Stimulated activated naive CD8-positive, alpha-beta T cell treated with anti-CD3 and anti-CD28 coated beads, Interleukin-15, Interleukin-2, amounts not matched to agents 100 U/mL and 50 U/mL, for 24 hours (primary cell): ENCODE data around the gene SORCS2.
"Not testable (repeated sequence)": the region's sequence is repeated elsewhere in the genome, so short reads cannot be mapped to it uniquely, and the experiment has no call there.

Source experiments
- ATAC-seq: fragments of 150-1000 bp; cut with Tn5 transposase; one replicate; pipeline ENCODE4 v1.10.0; 2021
- DNase-seq: peaks from one replicate; pipeline ENCODE4 v3.0.0; 2021

The SORCS2 gene

GRCh38 chr4:7587433-7588405 is 395.4 kb downstream of the SORCS2 start:
- DNase-seq (no peak), ATAC-seq (no peak)

DNA sequence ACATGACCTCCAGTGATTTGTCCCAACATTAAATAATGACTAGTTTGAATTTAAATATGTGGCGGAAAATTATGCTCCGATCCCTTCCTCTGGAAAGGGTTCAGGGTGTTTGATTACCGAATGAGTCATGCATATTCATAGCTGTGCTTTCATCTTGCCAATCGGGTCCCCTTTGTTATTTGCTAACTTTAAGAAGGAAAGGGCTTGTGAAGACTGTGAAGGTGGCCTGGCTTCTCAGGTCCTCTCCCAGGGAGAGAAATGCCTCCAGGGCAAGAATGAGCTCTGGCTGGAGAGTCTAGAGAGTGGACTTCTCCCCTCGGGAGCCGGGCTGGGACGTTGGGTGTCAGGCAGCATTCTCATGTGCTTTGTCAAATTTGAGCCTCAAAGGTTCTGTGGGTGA is 397.9 kb downstream of the SORCS2 start:
- DNase-seq (no peak), ATAC-seq (no peak)

DNA sequence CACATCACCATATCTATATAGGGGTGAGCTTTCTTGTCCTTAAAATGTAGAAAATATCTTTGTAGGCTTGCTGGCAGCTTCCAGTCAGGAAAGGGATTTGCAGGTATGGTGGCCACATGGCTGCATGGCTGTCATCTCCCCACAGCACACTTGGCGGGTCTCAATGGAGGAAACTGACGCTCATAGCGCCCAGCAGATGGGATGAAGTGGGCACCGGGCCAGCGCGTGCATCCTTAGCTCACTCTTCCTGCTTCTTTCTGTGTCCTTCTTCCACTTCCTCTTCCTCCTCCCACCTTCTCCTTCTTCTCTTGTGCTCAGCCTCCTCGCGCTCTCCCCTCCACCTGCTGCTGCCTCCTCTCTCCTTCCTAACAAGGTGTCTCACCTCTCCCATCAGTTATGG is 398.6 kb downstream of the SORCS2 start:
- ATAC-seq (no peak), DNase-seq (no peak)

- ATAC-seq (no peak), DNase-seq (no peak)
These were observed 399.2 kb downstream of the SORCS2 start for GRCh38 chr4:7591409-7592053.

DNA sequence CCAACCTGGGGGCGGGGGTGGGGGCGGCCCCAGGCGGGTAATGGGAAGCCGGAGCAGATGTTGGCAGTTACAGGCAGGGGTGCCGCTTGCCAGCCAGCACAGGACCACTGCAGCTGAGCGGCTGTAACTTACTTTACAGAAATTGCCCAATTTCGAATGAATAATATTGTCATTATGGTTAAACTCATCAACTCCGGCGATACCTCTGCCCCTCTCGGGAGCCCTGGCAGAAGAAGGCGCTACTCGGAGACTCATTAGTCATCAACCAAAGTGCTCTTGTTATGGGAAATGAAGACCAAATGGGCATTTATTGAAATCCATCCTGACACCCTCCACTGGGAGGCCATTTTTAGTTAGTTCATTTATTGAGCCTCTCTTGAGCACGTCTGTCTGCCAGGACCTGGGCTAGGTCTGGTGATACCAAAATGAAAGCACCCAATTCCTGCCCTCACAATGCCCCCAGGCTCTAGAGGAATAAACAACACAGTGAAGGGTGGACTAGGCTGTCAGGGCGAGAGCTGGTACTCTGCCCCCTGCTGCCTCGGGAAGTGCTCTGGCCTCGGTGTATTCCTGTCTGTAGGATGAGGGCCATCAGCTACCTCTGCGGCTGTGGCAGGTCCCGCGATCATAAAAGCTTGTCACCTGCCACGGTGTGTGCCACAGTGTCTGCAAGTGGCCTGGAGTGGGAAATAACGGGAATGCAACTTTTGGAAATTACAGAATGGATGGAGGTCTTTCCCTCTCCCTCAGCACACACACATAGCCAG is 401.5 kb downstream of the SORCS2 start:
- DNase-seq (no peak), ATAC-seq (no peak)

DNA sequence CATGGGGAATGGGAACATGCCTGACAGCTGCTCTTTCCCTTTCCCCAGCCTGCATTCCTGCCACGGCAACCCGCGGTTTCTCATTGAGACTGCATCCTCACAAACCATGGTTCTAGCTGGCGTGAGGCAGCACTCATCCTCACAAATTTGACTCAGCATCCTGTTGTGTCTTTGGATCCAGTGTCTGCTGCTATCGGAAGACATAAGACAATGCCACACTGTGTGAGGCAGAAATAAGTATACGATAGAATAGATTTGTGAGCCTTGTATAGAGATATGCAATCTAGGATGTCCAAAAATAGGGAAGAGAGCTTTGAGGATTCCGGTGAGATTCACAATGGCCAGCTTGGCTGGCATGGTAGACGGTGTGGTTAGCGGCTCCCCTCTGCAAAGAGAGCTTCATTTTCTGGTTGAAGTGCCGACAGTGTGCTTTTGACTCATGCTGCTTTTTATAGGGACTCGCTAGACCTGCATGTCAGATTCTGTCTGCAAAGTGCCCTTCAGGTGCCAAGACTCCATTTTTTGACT is 403.7 kb downstream of the SORCS2 start:
- DNase-seq (no peak), ATAC-seq (no peak)

GRCh38 chr4:7596918-7597606 is 404.7 kb downstream of the SORCS2 start:
- ATAC-seq (no peak), DNase-seq (no peak)

DNA sequence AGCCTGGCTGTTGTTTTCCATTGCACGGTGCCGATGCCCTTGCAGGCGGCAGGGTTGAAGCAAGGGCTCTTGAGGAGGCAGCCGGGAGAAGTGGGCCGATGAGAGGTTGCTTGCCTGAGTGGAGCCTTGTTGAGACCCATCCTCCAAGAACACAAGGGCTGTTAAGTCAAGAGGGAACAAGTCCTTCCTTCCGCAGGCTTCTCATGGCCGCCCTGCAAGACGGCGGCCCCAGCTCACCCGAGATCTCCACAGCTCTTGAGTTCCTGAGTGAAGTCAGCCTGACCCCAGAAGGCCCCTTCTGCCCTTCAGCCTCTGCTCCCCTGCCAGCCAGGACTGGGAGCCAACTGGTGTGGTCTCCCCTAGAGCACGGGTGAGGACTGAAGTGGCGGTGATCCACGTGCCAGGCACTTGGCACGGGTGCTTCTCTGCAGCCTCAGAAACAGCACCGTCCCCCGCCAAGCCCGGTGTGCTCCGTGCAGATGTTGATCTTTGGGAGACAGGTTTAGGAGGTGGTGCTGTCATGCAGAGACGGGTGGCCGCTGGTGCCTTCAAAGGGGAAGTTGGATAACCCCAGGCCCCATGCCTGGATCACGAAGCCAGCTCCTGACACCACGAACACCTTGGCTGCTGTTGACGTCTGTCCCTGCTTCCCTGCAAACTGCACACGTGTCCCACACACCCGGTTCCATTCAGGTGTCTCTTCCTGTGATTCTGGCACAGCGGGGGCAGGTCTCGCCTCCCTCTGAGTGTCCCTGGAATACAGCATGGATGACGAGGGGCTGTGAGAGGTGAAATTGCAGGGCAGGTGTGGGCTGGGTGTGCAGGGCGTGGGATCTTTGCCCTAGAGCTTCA is 406.8 kb downstream of the SORCS2 start:
- no peak for ATAC-seq
- DNase-seq, result no peak

DNA sequence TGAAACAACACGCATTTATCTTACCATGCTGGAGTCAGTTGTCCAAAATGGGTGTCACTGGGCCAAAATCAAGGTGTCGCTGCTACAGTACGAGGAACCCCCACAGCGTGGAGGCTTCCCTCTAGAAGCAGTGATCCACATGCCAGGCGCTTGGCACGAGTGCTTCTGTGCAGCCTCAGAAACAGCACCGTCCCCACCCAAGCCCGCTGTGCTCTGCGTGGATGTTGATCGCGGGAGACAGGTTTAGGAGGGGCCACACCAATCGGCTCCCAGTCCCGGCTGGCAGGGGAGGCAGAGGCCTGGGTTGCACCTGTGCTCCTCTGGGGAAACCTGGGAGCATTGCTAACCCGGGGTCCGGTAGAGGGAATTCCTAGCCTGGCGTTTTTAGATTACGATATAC is 407.9 kb downstream of the SORCS2 start:
- DNase-seq (no peak), ATAC-seq (no peak)

GRCh38 chr4:7602166-7602565 is 409.8 kb downstream of the SORCS2 start:
- not testable (repeated sequence) for DNase-seq, ATAC-seq

DNA sequence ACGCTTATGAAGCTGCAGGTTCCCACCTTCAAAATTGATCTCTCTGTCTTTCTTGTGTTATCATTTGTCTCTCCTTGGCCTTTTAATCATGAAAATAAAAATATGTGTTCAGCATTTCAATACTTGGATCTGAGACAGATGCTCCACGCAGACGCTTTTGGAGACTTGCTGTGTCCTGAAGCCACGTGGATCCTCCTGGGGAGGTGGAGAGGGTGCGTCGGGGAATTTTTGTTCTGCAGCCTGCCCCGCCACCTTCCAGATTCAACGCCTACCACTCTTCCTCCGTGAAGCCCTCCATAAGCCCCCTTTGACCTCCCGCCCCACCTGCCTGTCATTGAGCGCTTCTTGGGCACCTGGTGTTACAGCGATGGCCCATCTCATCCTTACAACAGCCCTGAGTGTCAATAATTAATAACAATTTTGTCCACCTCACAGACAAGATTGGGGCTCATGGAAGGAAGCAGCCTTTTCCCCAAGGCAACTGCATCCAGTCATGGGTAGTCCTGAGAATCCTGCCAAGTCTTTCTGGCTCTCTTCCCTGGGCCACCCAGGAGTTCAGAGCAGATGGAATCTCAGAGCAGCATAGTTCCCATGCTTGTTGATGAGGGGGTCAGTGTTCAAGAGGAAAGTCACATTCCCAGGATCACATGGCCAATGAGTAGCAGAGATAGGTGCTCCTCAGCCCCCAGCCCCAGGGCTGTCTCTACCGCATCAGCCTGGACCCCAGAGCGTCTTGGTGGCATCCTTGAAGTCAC is 415.0 kb downstream of the SORCS2 start:
- no peak for DNase-seq
- no peak for ATAC-seq

GRCh38 chr4:7608046-7608445 is 415.7 kb downstream of the SORCS2 start:
- no peak for ATAC-seq
- no peak for DNase-seq

GRCh38 chr4:7609316-7609715 is 417.0 kb downstream of the SORCS2 start:
- no peak for DNase-seq
- ATAC-seq, result no peak

- no peak for ATAC-seq
- no peak for DNase-seq
These were observed 417.8 kb downstream of the SORCS2 start for GRCh38 chr4:7610022-7610670.

DNA sequence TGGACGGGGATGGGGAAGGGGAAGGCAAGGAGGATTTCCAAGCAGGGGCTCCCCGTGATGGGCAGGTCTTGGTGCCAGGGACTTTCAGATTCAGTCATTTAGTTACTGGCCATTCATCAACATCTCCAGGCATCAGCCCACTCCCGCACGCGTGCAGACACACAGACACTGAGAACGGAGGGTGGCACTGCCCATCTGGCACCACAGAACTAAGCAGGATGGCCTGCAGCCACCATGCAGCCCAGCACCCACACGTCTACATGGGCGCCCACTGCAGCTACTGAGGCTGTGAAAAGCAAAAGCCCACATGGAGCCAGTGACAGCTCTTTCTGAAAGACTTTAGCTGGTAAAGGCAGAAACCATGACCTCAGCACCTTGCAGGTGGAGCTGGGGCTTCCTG is 418.5 kb downstream of the SORCS2 start:
- no peak for DNase-seq
- ATAC-seq, result no peak

DNA sequence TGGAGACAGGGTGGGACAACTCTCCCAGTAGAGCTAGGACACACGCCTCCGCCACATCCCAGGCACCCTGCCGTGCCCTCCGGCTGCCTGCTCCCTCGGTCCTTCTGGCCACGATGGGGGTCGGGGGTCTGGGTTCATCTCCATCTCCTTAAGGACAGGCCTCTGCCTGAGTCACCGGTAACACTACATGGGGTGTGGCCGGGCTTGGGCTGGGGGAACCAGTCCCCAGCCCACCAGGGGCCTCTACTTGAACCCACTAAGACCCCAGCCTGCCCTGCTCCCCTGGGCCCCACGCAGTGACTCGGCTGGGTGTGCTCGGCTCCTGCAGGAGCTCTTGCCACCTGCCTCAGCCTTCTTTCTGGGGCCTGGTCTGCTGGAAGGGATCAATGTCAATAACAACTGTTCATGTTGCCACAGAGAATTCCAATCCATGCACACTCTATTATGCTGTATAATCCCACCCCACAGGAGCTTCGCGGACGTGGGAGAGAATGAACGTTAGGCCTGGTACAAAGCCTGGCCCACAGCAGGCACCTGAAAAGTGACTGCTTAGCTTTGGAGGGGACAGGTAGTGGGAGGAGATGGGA is 420.1 kb downstream of the SORCS2 start:
- ATAC-seq (no peak), DNase-seq (no peak)

DNA sequence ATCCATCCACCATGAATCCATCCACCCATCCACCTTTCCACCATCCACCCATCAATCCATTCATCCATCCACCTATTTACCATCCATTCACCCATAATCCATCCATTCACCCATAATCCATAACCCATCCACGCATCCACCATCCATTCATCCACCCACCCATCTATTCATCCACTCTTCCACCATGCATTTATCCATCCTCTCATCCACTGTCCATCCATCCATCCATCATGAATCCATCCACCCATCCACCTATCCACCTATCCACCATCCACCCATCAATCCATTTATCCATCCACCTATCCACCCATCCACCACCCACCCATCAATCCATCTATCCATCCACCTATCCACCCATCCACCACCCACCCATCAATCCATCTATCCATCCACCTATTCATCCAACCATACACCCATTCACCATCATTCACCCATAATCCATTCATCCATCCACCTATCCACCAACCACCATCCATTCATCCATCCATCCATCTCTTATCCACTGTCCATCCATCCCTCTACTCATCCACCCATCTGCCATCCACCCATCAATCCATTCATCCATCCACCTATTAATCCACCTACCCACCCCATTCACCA is 422.1 kb downstream of the SORCS2 start:
- DNase-seq (no peak), ATAC-seq (no peak)

GRCh38 chr4:7616193-7616592 is 423.9 kb downstream of the SORCS2 start:
- ATAC-seq, result no peak
- DNase-seq, result no peak

DNA sequence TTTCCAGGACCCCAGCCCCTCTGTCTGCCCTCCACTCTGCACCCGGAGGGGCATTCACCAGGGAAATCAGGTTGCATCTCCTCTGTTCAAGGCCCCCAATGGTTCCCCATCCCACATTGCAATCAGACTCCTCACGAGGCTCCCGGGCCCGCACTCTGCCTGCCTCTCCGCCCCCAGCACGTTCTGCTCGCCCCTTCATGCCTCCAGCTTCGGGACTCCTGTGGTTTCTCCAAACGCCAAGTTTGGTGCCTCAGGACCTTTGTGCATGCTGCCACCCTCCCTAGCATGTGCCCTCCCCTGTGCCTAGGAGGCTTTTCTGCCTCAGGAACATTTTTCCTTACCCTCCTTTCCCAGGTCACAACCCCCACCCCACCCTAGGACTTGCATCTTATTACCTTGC is 426.0 kb downstream of the SORCS2 start:
- no peak for DNase-seq
- ATAC-seq, result no peak
